OCI-LY3 (cell line): Measurements from ENCODE around the gene PTAR1.

ENCODE experiments used
- CTCF ChIP-seq: fragments of 200-600, 300-600 bp; sonication (generic); IDR thresholded peaks from 2 replicates; pipeline ENCODE4 v1.5.1; 2014; ENCODE audit warnings: antibody characterized with exemption, low read length, low read depth
- EZH2phosphoT487 ChIP-seq: fragments of 200-600 bp; shearing (Covaris generic); IDR thresholded peaks from 2 replicates; pipeline ENCODE4 v1.6.1; 2018; ENCODE audit warnings: antibody characterized with exemption, mixed run types, low read depth

GRCh38 chr9:69768101-69768500, 8.3 kb upstream of the PTAR1 start:
- no peak for TF ChIP-seq CTCF
- TF ChIP-seq EZH2phosphoT487 = no peak
